ENCODE results near the gene TET3.

TET3 gene

GRCh38 chr2:73946666-73947065 is 38.0 kb upstream of the TET3 start:
- Histone ChIP-seq H3K36me3 (peaks cover 89% of the 10 kb centered on the region), H3K4me2 (no peak overlapping the region), H3K27ac (no peak overlapping the region), H3K4me1 (peaks cover 5% of the 10 kb centered on the region; the same call in 1 of the 2 replicates), H4K20me1 (peaks cover 83% of the 10 kb centered on the region), H3K9me3 (no peaks in the 10 kb centered on the region), H3K4me3 (no peak overlapping the region), H3K27me3 (no peaks in the 10 kb centered on the region), H3K9ac (no peak overlapping the region)
- TF ChIP-seq Cebpa-rat (IDR thresholded peaks at IDR 0.05) = no peak

- no peak overlapping the region for H3K4me2 ChIP-seq
- peaks cover 5% of the 10 kb centered on the region; the same call in 1 of the 2 replicates for H3K4me1 ChIP-seq
- no peak overlapping the region for H3K4me3 ChIP-seq
- H3K9ac ChIP-seq = no peak overlapping the region
- H3K9me3 ChIP-seq = no peaks in the 10 kb centered on the region
- no peaks in the 10 kb centered on the region for H3K27me3 ChIP-seq
- peaks cover 80% of the 10 kb centered on the region for H4K20me1 ChIP-seq
- no peak overlapping the region for H3K27ac ChIP-seq
- peaks cover 93% of the 10 kb centered on the region for H3K36me3 ChIP-seq
- no peak for TF ChIP-seq Cebpa-rat (IDR thresholded peaks at IDR 0.05)
Measured at GRCh38 chr2:73947412-73948018, 37.2 kb upstream of the TET3 start.

- Histone ChIP-seq H3K4me2 (no peak overlapping the region), H3K27ac (no peak overlapping the region), H3K4me1 (peaks cover 5% of the 10 kb centered on the region; the same call in 1 of the 2 replicates), H3K27me3 (no peaks in the 10 kb centered on the region), H3K9me3 (no peaks in the 10 kb centered on the region), H3K4me3 (no peak overlapping the region), H3K36me3 (peaks cover 97% of the 10 kb centered on the region), H3K9ac (no peak overlapping the region), H4K20me1 (peaks cover 75% of the 10 kb centered on the region)
- no peak for TF ChIP-seq Cebpa-rat (IDR thresholded peaks at IDR 0.05)
Measured at GRCh38 chr2:73949802-73950201, 34.9 kb upstream of the TET3 start.

- H3K4me3 ChIP-seq = no peak overlapping the region
- no peak overlapping the region for H3K27ac ChIP-seq
- no peak overlapping the region for H3K9ac ChIP-seq
- H3K4me2 ChIP-seq = no peak overlapping the region
- H3K9me3 ChIP-seq = no peaks in the 10 kb centered on the region
- H3K4me1 ChIP-seq = peaks cover 5% of the 10 kb centered on the region; the same call in 1 of the 2 replicates
- H3K36me3 ChIP-seq = peaks cover 98% of the 10 kb centered on the region
- H3K27me3 ChIP-seq = no peaks in the 10 kb centered on the region
- peaks cover 75% of the 10 kb centered on the region for H4K20me1 ChIP-seq
- no peak for TF ChIP-seq Cebpa-rat (IDR thresholded peaks at IDR 0.05)
Measured at GRCh38 chr2:73952499-73953446, 31.9 kb upstream of the TET3 start.

- Histone ChIP-seq H3K9ac (no peak overlapping the region), H3K36me3 (peaks cover 98% of the 10 kb centered on the region), H3K4me3 (no peak overlapping the region), H3K27ac (no peak overlapping the region), H4K20me1 (peaks cover 54% of the 10 kb centered on the region), H3K9me3 (peaks cover 8% of the 10 kb centered on the region), H3K27me3 (no peaks in the 10 kb centered on the region), H3K4me1 (no peaks in the 10 kb centered on the region), H3K4me2 (no peak overlapping the region)
- no peak for TF ChIP-seq Cebpa-rat (IDR thresholded peaks at IDR 0.05)
Measured at GRCh38 chr2:73956218-73956865, 28.4 kb upstream of the TET3 start.

- Histone ChIP-seq H3K27me3 (no peaks in the 10 kb centered on the region), H3K9ac (no peak overlapping the region), H3K9me3 (peaks cover 27% of the 10 kb centered on the region), H3K27ac (no peak overlapping the region), H3K4me3 (no peak overlapping the region), H3K4me2 (no peak overlapping the region), H3K36me3 (peaks cover 67% of the 10 kb centered on the region), H3K4me1 (no peaks in the 10 kb centered on the region), H4K20me1 (peaks cover 17% of the 10 kb centered on the region)
- TF ChIP-seq Cebpa-rat (IDR thresholded peaks at IDR 0.05) = no peak
Measured at GRCh38 chr2:73961274-73961673, 23.4 kb upstream of the TET3 start.

- Histone ChIP-seq H3K4me2 (no peak overlapping the region), H3K27ac (no peak overlapping the region), H3K9me3 (peaks cover 27% of the 10 kb centered on the region), H3K36me3 (peaks cover 59% of the 10 kb centered on the region), H4K20me1 (0 out of 2 replicates have a peak, but pooled peaks cover 9% of the 10 kb centered on the region), H3K27me3 (no peaks in the 10 kb centered on the region), H3K9ac (no peak overlapping the region), H3K4me1 (peaks cover 6% of the 10 kb centered on the region), H3K4me3 (no peak overlapping the region)
- TF ChIP-seq Cebpa-rat (IDR thresholded peaks at IDR 0.05) = no peak
Measured at GRCh38 chr2:73961823-73962615, 22.7 kb upstream of the TET3 start.

- no peak for TF ChIP-seq Cebpa-rat (IDR thresholded peaks at IDR 0.05)
- Histone ChIP-seq H4K20me1 (0 out of 2 replicates have a peak, but pooled peaks cover 2% of the 10 kb centered on the region), H3K9ac (no peak overlapping the region), H3K4me2 (no peak overlapping the region), H3K9me3 (peaks cover 27% of the 10 kb centered on the region), H3K27ac (no peak overlapping the region), H3K36me3 (peaks cover 51% of the 10 kb centered on the region), H3K4me3 (no peak overlapping the region), H3K27me3 (no peaks in the 10 kb centered on the region), H3K4me1 (peaks cover 14% of the 10 kb centered on the region)
Measured at GRCh38 chr2:73962798-73963197, 21.9 kb upstream of the TET3 start.
